GM12878 (cell line): Measurements from ENCODE around the gene GANAB. TPM values are rescaled to one million over a fixed set of nuclear protein-coding genes. Genes with fewer than 3 reads are reported as not detected.

ENCODE experiments used
- ATAC-seq: fragments of 200-7000 bp; cut with Tn5 transposase; 3 replicates; pipeline ENCODE4 v1.9.1; 2020; ENCODE audit warnings: mild to moderate bottlenecking, moderate library complexity
- BruUV-seq: library from RNA; stranded (reverse); fragments of 400-500 nt; replicated peaks from 2 replicates; lab custom pipeline; 2021; lab: Mats Ljungman, UMichigan
- CTCF ChIA-PET: fragments of 300-600 bp; sonication (Branson Sonifier 250); formaldehyde crosslinking; extraction: SDS; loops from one replicate; lab custom pipeline; 2021; ENCODE audit warnings: inconsistent platforms; lab: Yijun Ruan, JAX
- POLR2A ChIA-PET: fragments of 350-600 bp; formaldehyde crosslinking; extraction: SDS; loops from one replicate; lab custom pipeline; 2021; ENCODE audit warnings: inconsistent platforms; lab: Charles Lee
- RAD21 ChIA-PET: fragments of 300-600 bp; sonication (Branson Sonifier 250); formaldehyde crosslinking; loops from one replicate; lab custom pipeline; 2023; ENCODE audit warnings: antibody characterized with exemption; ENCODE audit not compliant: unreplicated experiment; lab: Charles Lee
- SMC1A ChIA-PET: fragments of 300-600 bp; sonication (Branson Sonifier 250); formaldehyde crosslinking; loops from one replicate; lab custom pipeline; 2023; ENCODE audit not compliant: unreplicated experiment, uncharacterized antibody; lab: Charles Lee
- DNase-seq: peaks from one replicate; pipeline ENCODE4 v3.0.0-alpha.2; 2011; ENCODE audit warnings: low read depth, low spot score
- FAIRE-seq: peaks from 3 replicates; lab custom pipeline; 2011; peaks lifted over from hg19 to GRCh38; lab: Jason Lieb, UNC
- H2AFZ ChIP-seq: 2 replicates; pipeline ENCODE4 v1.6.0; 2011; ENCODE audit warnings: low read depth, low read length, control low read depth; ENCODE audit not compliant: control insufficient read depth
- H3K27ac ChIP-seq: 2 replicates; pipeline ENCODE4 v1.5.1; 2011; ENCODE audit warnings: control low read depth; ENCODE audit not compliant: control insufficient read depth, insufficient read depth
- H3K27me3 ChIP-seq, 2 experiments: replicated peaks in 1 of 2; 2 replicates each; pipeline versions ENCODE4 v1.6.0 to v1.6.1; 2011; ENCODE audit warnings: low read length in 1 of 2; ENCODE audit not compliant: control insufficient read depth in 2 of 2, insufficient read depth in 2 of 2
- H3K36me3 ChIP-seq, 2 experiments: 2 replicates each; pipeline ENCODE4 v1.5.1; 2011; ENCODE audit warnings: low read length in 1 of 2; ENCODE audit not compliant: control insufficient read depth in 2 of 2, insufficient read depth in 2 of 2
- H3K4me1 ChIP-seq: 2 replicates; pipeline ENCODE4 v1.6.1; 2011; ENCODE audit warnings: mild to moderate bottlenecking, low read length, moderate library complexity, mixed read lengths; ENCODE audit not compliant: control insufficient read depth, insufficient read depth
- H3K4me2 ChIP-seq: 2 replicates; pipeline ENCODE4 v1.6.0; 2011; ENCODE audit warnings: control low read depth; ENCODE audit not compliant: control insufficient read depth, insufficient read depth
- H3K4me3 ChIP-seq: fragments of 200-600 bp; sonication (generic); 2 replicates; pipeline ENCODE4 v1.5.1; 2016
- H3K79me2 ChIP-seq: 2 replicates; pipeline ENCODE4 v1.6.0; 2011; ENCODE audit warnings: low read length; ENCODE audit not compliant: control insufficient read depth, insufficient read depth
- H3K9ac ChIP-seq: 2 replicates; pipeline ENCODE4 v1.8.0; 2011; ENCODE audit warnings: low read length, control low read depth, mixed read lengths; ENCODE audit not compliant: control insufficient read depth, insufficient read depth
- H3K9me3 ChIP-seq: replicated peaks from 3 replicates; pipeline ENCODE4 v1.5.1; 2011; ENCODE audit warnings: mild to moderate bottlenecking, low read length; ENCODE audit not compliant: control insufficient read depth, insufficient read depth
- H4K20me1 ChIP-seq: 2 replicates; pipeline ENCODE4 v1.6.0; 2011; ENCODE audit not compliant: control insufficient read depth, insufficient read depth
- BCL11A ChIP-seq: IDR thresholded peaks from 2 replicates; pipeline ENCODE4 v1.6.1; 2011; ENCODE audit warnings: low read depth, low read length
- BMI1 ChIP-seq: fragments of 450-650 bp; IDR thresholded peaks from 2 replicates; pipeline ENCODE4 v1.6.1; 2016; ENCODE audit warnings: mild to moderate bottlenecking, moderate library complexity, borderline replicate concordance
- CBFB ChIP-seq: IDR thresholded peaks from 2 replicates; pipeline ENCODE4 v1.6.1; 2016; ENCODE audit warnings: antibody characterized with exemption, low read depth
- CEBPB ChIP-seq, 2 experiments: fragments of 150-350 bp in 1 of 2; IDR thresholded peaks; 2 replicates each; pipeline ENCODE4 v1.6.1; 2012 to 2014; ENCODE audit warnings: low read depth in 2 of 2, low read length in 2 of 2, borderline replicate concordance in 1 of 2, inconsistent platforms in 1 of 2
- CREB1 ChIP-seq: IDR thresholded peaks from 2 replicates; pipeline ENCODE4 v1.6.1; 2012; ENCODE audit warnings: low read depth, mild to moderate bottlenecking, inconsistent platforms
- CREM ChIP-seq: IDR thresholded peaks from 2 replicates; pipeline ENCODE4 v1.6.1; 2014; ENCODE audit warnings: antibody characterized with exemption, low read depth
- MXI1 ChIP-seq: fragments of 150-350 bp; IDR thresholded peaks from 2 replicates; pipeline ENCODE4 v1.6.1; 2011; ENCODE audit warnings: low read depth, mild to moderate bottlenecking, inconsistent platforms, low read length, improper control_type of control experiment
- NFYA ChIP-seq: IDR thresholded peaks from 2 replicates; pipeline ENCODE4 v1.6.1; 2011; ENCODE audit warnings: low read depth, mild to moderate bottlenecking, low read length, improper control_type of control experiment, borderline replicate concordance
- NR2C1 ChIP-seq: fragments of 450-650 bp; IDR thresholded peaks from 2 replicates; pipeline ENCODE4 v1.6.1; 2017; ENCODE audit warnings: antibody characterized with exemption, mild to moderate bottlenecking, moderate library complexity
- POLR2A ChIP-seq: IDR thresholded peaks from 2 replicates; pipeline ENCODE4 v1.6.1; 2011; ENCODE audit warnings: low read depth, mild to moderate bottlenecking, low read length
- POLR2AphosphoS5 ChIP-seq: IDR thresholded peaks from 2 replicates; pipeline ENCODE4 v1.6.1; 2011; ENCODE audit warnings: mild to moderate bottlenecking, low read length, inconsistent platforms
- SPI1 ChIP-seq: IDR thresholded peaks from 2 replicates; pipeline ENCODE4 v1.6.1; 2011; ENCODE audit warnings: low read depth, mild to moderate bottlenecking, low read length, moderate library complexity, borderline replicate concordance; ENCODE audit not compliant: insufficient read depth
- YBX1 ChIP-seq: fragments of 450-650 bp; IDR thresholded peaks from 2 replicates; pipeline ENCODE4 v1.6.1; 2016; ENCODE audit warnings: antibody characterized with exemption
- ZNF622 ChIP-seq: fragments of 450-650 bp; IDR thresholded peaks from 2 replicates; pipeline ENCODE4 v1.6.1; 2017; ENCODE audit warnings: mild to moderate bottlenecking, inconsistent platforms
- WGBS: methylation state at CpG from one replicate; pipeline ENCODE4 v1.1.6; 2016; ENCODE audit warnings: low lambda C conversion rate; ENCODE audit not compliant: insufficient replicate concordance, insufficient coverage; ENCODE audit errors: missing lambda C conversion rate; 5-methylcytosine and 5-hydroxymethylcytosine counted together
- in situ Hi-C: fragments of 300-500 bp; cut with MboI; formaldehyde crosslinking; loops from 9 replicates; pipeline ENCODE4 v1.14.3; 2018; ENCODE audit warnings: mixed read lengths
- intact Hi-C: fragments of 100-400 bp; cut with micrococcal nuclease; formaldehyde crosslinking; loops from one replicate; pipeline ENCODE4 v1.14.2; 2022; ENCODE audit not compliant: unreplicated experiment
- polyA plus RNA-seq, 11 experiments: library from polyadenylated mRNA; depleted of rRNA in 4 of 11; unstranded in 6 of 11; stranded (reverse) in 5 of 11; fragments of >200 nt; fragmentation: Nextera tagmentation in 4 of 11; fragmentation: Illumina TruSeq in 1 of 11; extraction: Ambion mirVana in 4 of 11; extraction: Trizol in 1 of 11; gene quantifications; 1 replicate in 1 of 11; 2 replicates in 10 of 11; pipeline versions ENCODE4 v1.2.1 to v1.2.3, GENCODE V29; 2011 to 2016; ENCODE audit warnings: inconsistent platforms in 2 of 11, missing spikeins in 2 of 11, low read depth in 1 of 11
- total RNA-seq, 4 experiments: library from RNA; depleted of rRNA in 3 of 4; stranded (reverse); fragments of >200 nt in 3 of 4; fragmentation: Illumina TruSeq in 1 of 4; extraction: Trizol in 1 of 4; gene quantifications; 2 replicates each; pipeline versions ENCODE4 v1.2.1 to v1.2.3, GENCODE V29; 2013 to 2021

GANAB gene
- total and polyA plus RNA-seq, 10 of the 15 experiments (the other 5 are each of a cell fraction or from before 2014, with no cell fraction given): 4.5 to 175 (median 102) TPM

DNA sequence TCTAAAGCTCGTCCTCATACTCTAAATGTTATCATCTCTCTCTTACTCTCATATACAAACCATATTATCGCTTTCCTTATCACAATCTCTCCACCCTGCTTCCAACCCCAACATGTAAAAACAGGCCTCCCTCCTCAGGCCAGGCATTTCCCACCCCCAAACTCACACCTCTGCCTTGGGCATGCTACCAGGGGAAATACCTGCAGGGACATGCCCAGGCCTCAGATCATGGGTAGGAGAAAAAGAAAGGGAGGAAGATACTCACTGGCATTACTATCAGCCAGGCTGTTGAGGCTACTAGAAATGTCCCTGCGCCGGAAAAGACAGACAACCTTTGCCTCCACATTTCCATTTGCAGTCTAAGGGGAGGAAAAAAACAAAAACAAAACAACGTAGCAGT is 46.5 kb downstream of the GANAB start:
- TF ChIP-seq CREM (no peak), MXI1 (0 out of 2 replicates have a peak, but pooled peaks have one; percentile 28), POLR2A (0 out of 2 replicates have a peak, but pooled peaks have one; percentile 12)
- H4K20me1 ChIP-seq: no peaks in the 10 kb centered on the region; the same call in 1 of the 2 replicates
- H3K4me3 ChIP-seq: peak overlapping the region; percentile 91
- H3K79me2 ChIP-seq: peaks cover 40% of the 10 kb centered on the region
- H3K36me3 ChIP-seq: peaks cover 28 to 42% of the 10 kb centered on the region in 2 experiments
- ChIA-PET POLR2A (interaction anchor here (0.5 to 2.4 kb wide), 17 partner anchors 12 to 786 kb away, joined by 3 to 16 read pairs (median 5); partner anchors contain the start of genes B3GAT3, C11orf98, CSKMT and EEF1G), CTCF (interaction anchor here (0.9 to 2.7 kb wide), 9 partner anchors 8 to 95 kb away, joined by 3 to 27 read pairs (median 4); partner anchors contain the start of genes C11orf98, CSKMT, EEF1G and LBHD1), RAD21 (interaction anchor here (1.1 to 3.9 kb wide), 10 partner anchors 8 to 281 kb away, joined by 3 to 36 read pairs (median 4); partner anchors contain the start of genes B3GAT3, C11orf98, CSKMT and EEF1G), SMC1A (interaction anchor here (0.6 to 3.1 kb wide), 9 partner anchors 8 to 261 kb away, joined by 3 to 30 read pairs (median 3); partner anchors contain the start of genes C11orf98 and TUT1)
- BruUV-seq: TSS peak; percentile 51
- no peaks in the 10 kb centered on the region for H3K27me3 ChIP-seq
- peak overlapping the region; percentile 99 for H3K9ac ChIP-seq
- 21% methylated on average over 5 of the region's 5 CpGs for WGBS
- no peak overlapping the region for H2AFZ ChIP-seq
- ATAC-seq (no peak), DNase-seq (no peak), FAIRE-seq (no peak)
- in situ Hi-C loops (no loop called here), intact Hi-C loops (loop anchor here (1.0 to 10.0 kb wide), 4 partner anchors 9 to 235 kb away; partner anchors contain the start of genes BSCL2, GNG3, HNRNPUL2 and STX5)
- H3K4me1 ChIP-seq: peaks cover 19% of the 10 kb centered on the region
- no peaks in the 10 kb centered on the region for H3K9me3 ChIP-seq
- peak overlapping the region; percentile 99 for H3K4me2 ChIP-seq
- H3K27ac ChIP-seq: peak overlapping the region; percentile 97

DNA sequence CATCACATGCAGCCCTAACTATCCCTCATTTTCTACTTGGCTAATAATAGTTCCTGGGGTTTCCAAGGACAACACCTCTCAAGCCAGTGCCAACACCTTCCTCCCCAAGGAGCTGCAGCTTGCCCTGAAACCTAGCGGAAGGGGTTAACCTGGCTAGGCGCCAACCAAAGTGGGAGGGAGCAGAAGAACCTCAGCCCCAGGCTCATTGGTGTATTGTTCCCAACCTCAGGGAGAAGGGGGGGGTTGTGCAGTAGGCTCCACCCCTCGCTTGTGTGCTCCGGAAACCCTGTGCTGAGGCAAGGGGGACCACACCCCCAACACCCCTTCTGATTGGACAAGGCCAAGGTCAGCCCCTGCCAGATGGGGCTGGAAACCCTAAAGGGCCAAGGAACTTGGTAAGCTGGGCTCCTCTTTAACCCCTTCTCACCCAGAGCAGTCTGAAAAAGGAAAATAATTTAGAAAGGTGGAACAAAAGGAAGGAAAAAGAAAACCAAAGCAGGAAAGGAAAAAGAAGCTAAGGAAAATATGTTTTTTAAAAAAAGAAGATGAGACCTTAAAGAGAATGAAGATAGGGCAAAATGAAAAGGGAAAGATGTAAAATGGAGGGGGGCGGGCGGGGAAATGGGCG is 47.2 kb downstream of the GANAB start:
- ChIA-PET SMC1A (interaction anchor here (0.7 to 3.1 kb wide), 12 partner anchors 7 to 109 kb away, joined by 3 to 30 read pairs (median 4); partner anchors contain the start of genes C11orf98 and TUT1), CTCF (interaction anchor here (0.6 to 2.0 kb wide), 9 partner anchors 18 to 95 kb away, joined by 3 to 7 read pairs (median 3); partner anchors contain the start of genes C11orf98, CSKMT, EEF1G and LBHD1), POLR2A (interaction anchor here (0.5 to 1.6 kb wide), 16 partner anchors 12 to 258 kb away, joined by 3 to 12 read pairs (median 4); partner anchors contain the start of genes C11orf98, CSKMT, EEF1G and GANAB), RAD21 (interaction anchor here (0.6 to 3.9 kb wide), 9 partner anchors 7 to 174 kb away, joined by 3 to 36 read pairs (median 4); partner anchors contain the start of genes B3GAT3, C11orf98, CSKMT and EEF1G)
- Histone ChIP-seq H4K20me1 (no peaks in the 10 kb centered on the region; the same call in 1 of the 2 replicates), H3K4me1 (peaks cover 19% of the 10 kb centered on the region), H3K27ac (peak overlapping the region; percentile 97), H2AFZ (no peak overlapping the region), H3K4me2 (peak overlapping the region; percentile 99), H3K27me3 (no peaks in the 10 kb centered on the region), H3K9me3 (no peaks in the 10 kb centered on the region), H3K79me2 (peaks cover 40% of the 10 kb centered on the region), H3K9ac (peak overlapping the region; percentile 99), H3K36me3 (peaks cover 27 to 47% of the 10 kb centered on the region in 2 experiments), H3K4me3 (peak overlapping the region; percentile 91)
- FAIRE-seq: peak; percentile 99
- 2% methylated on average over 7 of the region's 7 CpGs for WGBS
- intact Hi-C loops: loop anchor here (1.0 to 10.0 kb wide), 2 partner anchors 8 to 236 kb away; partner anchors contain the start of genes STX5, TEX54, TUT1 and WDR74
- ATAC-seq: peak; percentile 80
- no TSS peak for BruUV-seq
- in situ Hi-C loops: no loop called here
- DNase-seq: peak; percentile 98
- TF ChIP-seq SPI1 (peak; percentile 19; the same call in 1 of the 2 replicates), YBX1 (peak; percentile 54; the same call in 1 of the 2 replicates), POLR2AphosphoS5 (peak; percentile 87), ZNF622 (no peak), CBFB (peak; percentile 92), BMI1 (no peak), BCL11A (no peak), CREB1 (peak; percentile 63; the same call in 1 of the 2 replicates), NFYA (no peak; the same call in 1 of the 2 replicates), CEBPB (IDR thresholded peaks at IDR 0.05; ENCODE audit: borderline replicate concordance in 1 of 2, low read depth in 2 of 2, low read length in 2 of 2) (no peak), NR2C1 (peak; percentile 84)
